ENCODE data around the gene NKG7.

NKG7 gene

GRCh38 chr19:51357952-51358351 is 14.5 kb downstream of the NKG7 start:
- DNase-seq: no peak

GRCh38 chr19:51356159-51356801 is 16.2 kb downstream of the NKG7 start:
- DNase-seq: no peak

- no peak for DNase-seq
These were observed 17.7 kb downstream of the NKG7 start for GRCh38 chr19:51354742-51355148.

GRCh38 chr19:51354103-51354741 is 18.2 kb downstream of the NKG7 start:
- DNase-seq: no peak

- no peak for DNase-seq
These were observed 19.6 kb downstream of the NKG7 start for GRCh38 chr19:51352783-51353360.

- no peak for DNase-seq
These were observed 21.0 kb downstream of the NKG7 start for GRCh38 chr19:51351266-51351990.

GRCh38 chr19:51347209-51347928 is 25.1 kb downstream of the NKG7 start:
- DNase-seq: no peak

- no peak for DNase-seq
These were observed 25.7 kb downstream of the NKG7 start for GRCh38 chr19:51346742-51347141.

- DNase-seq: no peak
These were observed 27.3 kb downstream of the NKG7 start for GRCh38 chr19:51345076-51345620.

GRCh38 chr19:51342631-51343569 is 29.6 kb downstream of the NKG7 start:
- no peak for DNase-seq

GRCh38 chr19:51341976-51342580 is 30.4 kb downstream of the NKG7 start, which contains the start of gene VSIG10L:
TSS of gene VSIG10L (minus strand) at chr19:51342139. CDS start at chr19:51342124, 15 bp downstream.
- no peak for DNase-seq

- no peak for DNase-seq
These were observed 31.4 kb downstream of the NKG7 start for GRCh38 chr19:51341066-51341465.

GRCh38 chr19:51339687-51340656 is 32.5 kb downstream of the NKG7 start:
- DNase-seq: no peak

- DNase-seq: no peak
These were observed 33.2 kb downstream of the NKG7 start for GRCh38 chr19:51339313-51339686.

- no peak for DNase-seq
These were observed 33.7 kb downstream of the NKG7 start for GRCh38 chr19:51338563-51339312.

GRCh38 chr19:51337861-51338562 is 34.4 kb downstream of the NKG7 start:
- DNase-seq: no peak

GRCh38 chr19:51337141-51337860 is 35.2 kb downstream of the NKG7 start:
- no peak for DNase-seq
